Trophoblast cell (in vitro differentiated cells and primary cell): ENCODE measurements around the gene TMIGD1.
A peak's percentile ranks its signal among the peaks of the same experiment; 100 is the strongest.

Source experiments
- DNase-seq, 2 donors: peaks; one replicate each; pipeline ENCODE4 v3.0.0-alpha.2; 2016
- H2AFZ ChIP-seq: 2 replicates; pipeline ENCODE4 v1.6.1; 2013; ENCODE audit warnings: low read length, moderate library complexity, mild to moderate bottlenecking; ENCODE audit not compliant: insufficient read depth, poor library complexity
- H2AK5ac ChIP-seq: 2 replicates; pipeline ENCODE4 v1.6.1; 2013; ENCODE audit warnings: mild to moderate bottlenecking, low read length
- H2BK120ac ChIP-seq: 2 replicates; pipeline ENCODE4 v1.6.1; 2013; ENCODE audit warnings: low read length, mild to moderate bottlenecking, moderate library complexity; ENCODE audit not compliant: insufficient read depth, poor library complexity
- H2BK12ac ChIP-seq: 2 replicates; pipeline ENCODE4 v1.6.1; 2013; ENCODE audit warnings: mild to moderate bottlenecking, low read length, moderate library complexity
- H2BK5ac ChIP-seq: 2 replicates; pipeline ENCODE4 v1.6.1; 2013; ENCODE audit warnings: low read length, low read depth, moderate library complexity, mild to moderate bottlenecking; ENCODE audit not compliant: poor library complexity
- H3K14ac ChIP-seq: 2 replicates; pipeline ENCODE4 v1.6.1; 2013; ENCODE audit warnings: mild to moderate bottlenecking, low read length
- H3K18ac ChIP-seq: 2 replicates; pipeline ENCODE4 v1.6.1; 2013; ENCODE audit warnings: mild to moderate bottlenecking, low read length
- H3K23ac ChIP-seq: 2 replicates; pipeline ENCODE4 v1.6.1; 2013; ENCODE audit warnings: low read length
- H3K27ac ChIP-seq: 2 replicates; pipeline ENCODE4 v1.5.1; 2013; ENCODE audit warnings: low read depth, mild to moderate bottlenecking, inconsistent platforms, low read length, moderate library complexity
- H3K27me3 ChIP-seq: 2 replicates; pipeline ENCODE4 v1.6.1; 2013; ENCODE audit warnings: inconsistent platforms, mild to moderate bottlenecking, low read length, moderate library complexity; ENCODE audit not compliant: insufficient read depth
- H3K36me3 ChIP-seq, 2 experiments: 1 replicate in 1 of 2; 2 replicates in 1 of 2; pipeline ENCODE4 v1.6.1; 2013; ENCODE audit warnings: low read length in 2 of 2, mild to moderate bottlenecking in 2 of 2, moderate library complexity in 1 of 2; ENCODE audit not compliant: insufficient read depth in 2 of 2, control insufficient read depth in 1 of 2
- H3K4ac ChIP-seq: 2 replicates; pipeline ENCODE4 v1.6.1; 2013; ENCODE audit warnings: low read depth, mild to moderate bottlenecking, low read length, moderate library complexity
- H3K4me1 ChIP-seq, 2 experiments: 1 replicate in 1 of 2; 2 replicates in 1 of 2; pipeline ENCODE4 v1.6.1; 2013; ENCODE audit warnings: low read length in 2 of 2, mild to moderate bottlenecking in 2 of 2, moderate library complexity in 1 of 2; ENCODE audit not compliant: insufficient read depth in 2 of 2, control insufficient read depth in 1 of 2
- H3K4me2 ChIP-seq: 2 replicates; pipeline ENCODE4 v1.6.1; 2013; ENCODE audit warnings: inconsistent platforms, mild to moderate bottlenecking, low read length, moderate library complexity
- H3K4me3 ChIP-seq: 2 replicates; pipeline ENCODE4 v1.5.1; 2013; ENCODE audit warnings: mild to moderate bottlenecking, low read depth, low read length, inconsistent platforms
- H3K79me1 ChIP-seq: one replicate; pipeline ENCODE4 v1.6.1; 2013; ENCODE audit warnings: low read length
- H3K79me2 ChIP-seq: 2 replicates; pipeline ENCODE4 v1.6.1; 2013; ENCODE audit warnings: low read length, mild to moderate bottlenecking; ENCODE audit not compliant: control insufficient read depth, insufficient read depth, poor library complexity
- H3K9ac ChIP-seq: 2 replicates; pipeline ENCODE4 v1.6.1; 2013; ENCODE audit warnings: mild to moderate bottlenecking, low read length
- H3K9me3 ChIP-seq: 2 replicates; pipeline ENCODE4 v1.6.1; 2013; ENCODE audit warnings: low read depth, mild to moderate bottlenecking, control low read depth, inconsistent platforms, low read length; ENCODE audit not compliant: insufficient read depth
- H4K12ac ChIP-seq: 2 replicates; pipeline ENCODE4 v1.6.1; 2013; ENCODE audit warnings: low read depth, mild to moderate bottlenecking, low read length, moderate library complexity
- H4K8ac ChIP-seq: 2 replicates; pipeline ENCODE4 v1.6.1; 2013; ENCODE audit warnings: low read depth, mild to moderate bottlenecking, low read length, moderate library complexity
- H4K91ac ChIP-seq: one replicate; pipeline ENCODE4 v1.6.1; 2013; ENCODE audit warnings: low read depth, mild to moderate bottlenecking, low read length, moderate library complexity
- WGBS: extraction: QIAGEN DNeasy Blood & Tissue Kit; methylation state at CpG from one replicate; pipeline ENCODE4 v1.1.7; 2013; ENCODE audit warnings: missing lambda C conversion rate; ENCODE audit not compliant: insufficient read length, insufficient coverage; ENCODE audit errors: extremely low coverage; 5-methylcytosine and 5-hydroxymethylcytosine counted together

Gene TMIGD1

GRCh38 chr17:30377574-30378240, 43.9 kb upstream of the TMIGD1 start:
- no peak overlapping the region for H2BK5ac ChIP-seq
- no peaks in the 10 kb centered on the region for H3K27me3 ChIP-seq
- peak overlapping the region; percentile 92 for H3K4me2 ChIP-seq
- no peak for DNase-seq
- H2BK12ac ChIP-seq = no peak overlapping the region
- no peaks in the 10 kb centered on the region for H3K36me3 ChIP-seq
- H4K91ac ChIP-seq = no peak overlapping the region
- H3K4ac ChIP-seq = no peak overlapping the region
- WGBS = 100% methylated on average over 1 of the region's 11 CpGs
- H2BK120ac ChIP-seq = no peak overlapping the region
- no peak overlapping the region for H4K12ac ChIP-seq
- H3K79me2 ChIP-seq = peaks cover 7% of the 10 kb centered on the region
- no peak overlapping the region for H2AK5ac ChIP-seq
- no peak overlapping the region for H3K27ac ChIP-seq
- peaks cover 7% of the 10 kb centered on the region for H3K79me1 ChIP-seq
- H3K4me1 ChIP-seq = peaks cover 6 to 9% of the 10 kb centered on the region in 2 experiments
- H3K14ac ChIP-seq = no peak overlapping the region
- no peaks in the 10 kb centered on the region for H3K9me3 ChIP-seq
- H3K18ac ChIP-seq = no peak overlapping the region
- no peak overlapping the region for H4K8ac ChIP-seq
- no peak overlapping the region for H3K23ac ChIP-seq
- no peak overlapping the region for H2AFZ ChIP-seq
- no peak overlapping the region for H3K9ac ChIP-seq
- no peak overlapping the region for H3K4me3 ChIP-seq

DNA sequence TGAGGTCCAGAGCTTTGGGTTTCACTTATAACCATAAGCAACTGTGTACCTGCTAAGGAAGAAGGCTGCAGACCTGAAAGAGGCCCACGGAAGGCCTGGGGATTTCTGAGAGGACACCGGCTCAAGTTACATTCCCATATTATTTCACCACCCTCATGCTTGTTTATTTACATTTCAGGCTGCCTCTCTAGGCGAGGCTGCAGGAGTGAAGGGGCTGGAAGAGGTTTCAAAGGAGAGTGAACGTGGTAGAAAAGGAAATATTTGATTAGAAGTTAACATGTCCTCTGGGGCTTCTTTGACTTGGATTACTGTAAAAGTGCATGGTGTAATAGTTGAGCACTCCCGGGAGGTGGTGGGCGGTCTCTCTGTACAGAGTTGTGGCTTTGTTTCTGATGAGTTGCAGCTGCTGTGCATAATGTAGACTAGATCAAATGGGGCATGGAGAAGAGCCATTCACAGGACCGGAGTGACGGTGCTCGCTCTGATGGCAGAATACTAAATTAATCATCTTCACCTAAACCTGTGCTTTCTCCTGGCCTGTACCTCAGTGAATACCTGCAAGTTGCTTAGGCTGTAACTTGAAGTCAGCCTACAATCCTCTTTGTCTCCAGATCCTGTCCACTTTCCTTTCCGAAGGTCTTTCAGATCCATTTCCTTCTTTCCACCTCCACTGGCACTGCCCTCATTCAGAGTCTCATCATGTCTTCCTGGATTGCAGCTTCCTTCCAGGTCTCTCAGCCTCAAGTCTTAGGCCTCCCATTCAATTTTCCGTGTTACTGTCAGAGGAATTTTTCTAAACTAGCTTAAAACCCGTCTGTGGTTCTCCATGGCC, 43.0 kb upstream of the TMIGD1 start:
- peaks cover 6 to 9% of the 10 kb centered on the region in 2 experiments for H3K4me1 ChIP-seq
- no peak overlapping the region for H3K14ac ChIP-seq
- no peak overlapping the region for H3K23ac ChIP-seq
- WGBS = no CpG with 5 or more reads among the region's 12 CpGs
- H3K18ac ChIP-seq = no peak overlapping the region
- no peak overlapping the region for H2BK120ac ChIP-seq
- peaks cover 7% of the 10 kb centered on the region for H3K79me1 ChIP-seq
- no peak overlapping the region for H4K91ac ChIP-seq
- no peaks in the 10 kb centered on the region for H3K9me3 ChIP-seq
- H4K8ac ChIP-seq = no peak overlapping the region
- H3K4me2 ChIP-seq = no peak overlapping the region
- H3K36me3 ChIP-seq = no peaks in the 10 kb centered on the region
- no peak overlapping the region for H2AFZ ChIP-seq
- H3K79me2 ChIP-seq = peaks cover 7% of the 10 kb centered on the region
- no peak overlapping the region for H3K9ac ChIP-seq
- H3K4ac ChIP-seq = no peak overlapping the region
- no peak overlapping the region for H4K12ac ChIP-seq
- DNase-seq = no peak
- H2AK5ac ChIP-seq = no peak overlapping the region
- H3K27ac ChIP-seq = no peak overlapping the region
- H3K4me3 ChIP-seq = no peak overlapping the region
- no peak overlapping the region for H2BK12ac ChIP-seq
- H2BK5ac ChIP-seq = no peak overlapping the region
- no peaks in the 10 kb centered on the region for H3K27me3 ChIP-seq

DNA sequence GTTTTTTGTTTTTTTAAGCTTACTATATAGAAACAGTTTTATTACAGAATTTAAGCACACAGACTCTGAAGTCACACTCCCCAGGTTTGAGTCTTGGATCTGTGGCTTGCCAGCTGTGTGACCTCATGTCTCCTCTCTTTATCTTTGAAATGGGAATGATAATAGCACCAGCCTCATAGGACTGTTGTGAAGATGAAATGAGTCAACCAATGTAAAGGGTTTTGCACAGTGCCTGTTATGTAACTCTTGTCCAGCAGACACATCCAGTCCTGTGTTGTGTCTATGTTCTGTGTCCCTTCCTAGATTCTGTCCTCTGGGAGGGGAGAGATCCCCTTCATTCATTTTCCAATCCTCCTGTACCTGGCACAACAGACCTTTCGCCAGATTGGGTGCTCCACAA, 41.8 kb upstream of the TMIGD1 start:
- H3K18ac ChIP-seq = no peak overlapping the region
- H3K9me3 ChIP-seq = no peaks in the 10 kb centered on the region
- H3K27me3 ChIP-seq = no peaks in the 10 kb centered on the region
- H3K4me3 ChIP-seq = no peak overlapping the region
- H3K27ac ChIP-seq = no peak overlapping the region
- no peak overlapping the region for H2AK5ac ChIP-seq
- no peak overlapping the region for H2BK12ac ChIP-seq
- no peak overlapping the region for H3K9ac ChIP-seq
- no peak overlapping the region for H4K12ac ChIP-seq
- no peak overlapping the region for H3K23ac ChIP-seq
- WGBS = no CpG with 5 or more reads among the region's 1 CpG
- no peak overlapping the region for H4K8ac ChIP-seq
- H4K91ac ChIP-seq = no peak overlapping the region
- H3K14ac ChIP-seq = no peak overlapping the region
- no peak overlapping the region for H2AFZ ChIP-seq
- peaks cover 7% of the 10 kb centered on the region for H3K79me2 ChIP-seq
- H2BK120ac ChIP-seq = no peak overlapping the region
- no peaks in the 10 kb centered on the region for H3K36me3 ChIP-seq
- DNase-seq = no peak
- no peak overlapping the region for H3K4ac ChIP-seq
- H3K4me1 ChIP-seq = peaks cover 6 to 9% of the 10 kb centered on the region in 2 experiments
- H3K79me1 ChIP-seq = peaks cover 7% of the 10 kb centered on the region
- no peak overlapping the region for H2BK5ac ChIP-seq
- no peak overlapping the region for H3K4me2 ChIP-seq

GRCh38 chr17:30372755-30373154, 38.9 kb upstream of the TMIGD1 start:
- Histone ChIP-seq H3K14ac (no peak overlapping the region), H3K27me3 (no peaks in the 10 kb centered on the region), H3K36me3 (no peaks in the 10 kb centered on the region), H2BK5ac (no peak overlapping the region), H3K9me3 (no peaks in the 10 kb centered on the region), H4K91ac (no peak overlapping the region), H4K12ac (no peak overlapping the region), H3K79me1 (no peaks in the 10 kb centered on the region), H3K4me2 (no peak overlapping the region), H3K27ac (no peak overlapping the region), H4K8ac (no peak overlapping the region), H2AFZ (no peak overlapping the region), H3K4me1 (no peaks in the 10 kb centered on the region), H3K79me2 (no peaks in the 10 kb centered on the region), H3K23ac (no peak overlapping the region), H3K18ac (no peak overlapping the region), H2BK120ac (no peak overlapping the region), H3K9ac (no peak overlapping the region), H3K4me3 (no peak overlapping the region), H3K4ac (no peak overlapping the region), H2BK12ac (no peak overlapping the region), H2AK5ac (no peak overlapping the region)
- WGBS = no CpG with 5 or more reads among the region's 2 CpGs
- DNase-seq = peak in 1 of 2 donors; percentile 29
